ENCODE measurements around the gene PLXNA4.

PLXNA4 gene

GRCh38 chr7:132436121-132436520 is 140.1 kb downstream of the PLXNA4 start:
- in situ Hi-C loops (cut with HindIII; ENCODE audit: low pct_unique_long_range_greater_than_20kb, low sequenced_read_pairs) = no loop called here
- no peak for TF ChIP-seq JUND (IDR thresholded peaks at IDR 0.05; ENCODE audit: low read depth)
- no peak for DNase-seq (ENCODE audit: low read depth in 1 of 2, low spot score in 1 of 2)

- TF ChIP-seq JUND (IDR thresholded peaks at IDR 0.05; ENCODE audit: low read depth) = no peak
- in situ Hi-C loops (cut with HindIII; ENCODE audit: low pct_unique_long_range_greater_than_20kb, low sequenced_read_pairs) = no loop called here
- DNase-seq (ENCODE audit: low read depth in 1 of 2, low spot score in 1 of 2) = no peak
Observed at GRCh38 chr7:132435016-132435990, 141.0 kb downstream of the PLXNA4 start.

GRCh38 chr7:132434041-132434440 is 142.2 kb downstream of the PLXNA4 start:
- no peak for TF ChIP-seq JUND (IDR thresholded peaks at IDR 0.05; ENCODE audit: low read depth)
- in situ Hi-C loops (cut with HindIII; ENCODE audit: low pct_unique_long_range_greater_than_20kb, low sequenced_read_pairs) = no loop called here
- no peak for DNase-seq (ENCODE audit: low read depth in 1 of 2, low spot score in 1 of 2)

GRCh38 chr7:132433301-132433700 is 143.0 kb downstream of the PLXNA4 start:
- in situ Hi-C loops (cut with HindIII; ENCODE audit: low pct_unique_long_range_greater_than_20kb, low sequenced_read_pairs) = no loop called here
- no peak for DNase-seq (ENCODE audit: low read depth in 1 of 2, low spot score in 1 of 2)
- no peak for TF ChIP-seq JUND (IDR thresholded peaks at IDR 0.05; ENCODE audit: low read depth)

GRCh38 chr7:132430861-132431822 is 145.1 kb downstream of the PLXNA4 start:
- TF ChIP-seq JUND (IDR thresholded peaks at IDR 0.05; ENCODE audit: low read depth) = no peak
- in situ Hi-C loops (cut with HindIII; ENCODE audit: low pct_unique_long_range_greater_than_20kb, low sequenced_read_pairs) = no loop called here
- DNase-seq (ENCODE audit: low read depth in 1 of 2, low spot score in 1 of 2) = no peak

GRCh38 chr7:132430041-132430855 is 146.0 kb downstream of the PLXNA4 start:
- TF ChIP-seq JUND (IDR thresholded peaks at IDR 0.05; ENCODE audit: low read depth) = no peak
- no peak for DNase-seq (ENCODE audit: low read depth in 1 of 2, low spot score in 1 of 2)
- in situ Hi-C loops (cut with HindIII; ENCODE audit: low pct_unique_long_range_greater_than_20kb, low sequenced_read_pairs) = no loop called here

GRCh38 chr7:132429181-132429580 is 147.1 kb downstream of the PLXNA4 start:
- no peak for DNase-seq (ENCODE audit: low read depth in 1 of 2, low spot score in 1 of 2)
- in situ Hi-C loops (cut with HindIII; ENCODE audit: low pct_unique_long_range_greater_than_20kb, low sequenced_read_pairs) = no loop called here
- TF ChIP-seq JUND (IDR thresholded peaks at IDR 0.05; ENCODE audit: low read depth) = no peak

- in situ Hi-C loops (cut with HindIII; ENCODE audit: low pct_unique_long_range_greater_than_20kb, low sequenced_read_pairs) = no loop called here
- DNase-seq (ENCODE audit: low read depth in 1 of 2, low spot score in 1 of 2) = no peak
- TF ChIP-seq JUND (IDR thresholded peaks at IDR 0.05; ENCODE audit: low read depth) = no peak
Observed at GRCh38 chr7:132428247-132428919, 147.9 kb downstream of the PLXNA4 start.

GRCh38 chr7:132425942-132426341 is 150.3 kb downstream of the PLXNA4 start:
- DNase-seq (ENCODE audit: low read depth in 1 of 2, low spot score in 1 of 2) = no peak
- TF ChIP-seq JUND (IDR thresholded peaks at IDR 0.05; ENCODE audit: low read depth) = no peak
- in situ Hi-C loops (cut with HindIII; ENCODE audit: low pct_unique_long_range_greater_than_20kb, low sequenced_read_pairs) = no loop called here

GRCh38 chr7:132424821-132425724 is 151.2 kb downstream of the PLXNA4 start:
- TF ChIP-seq JUND (IDR thresholded peaks at IDR 0.05; ENCODE audit: low read depth) = no peak
- in situ Hi-C loops (cut with HindIII; ENCODE audit: low pct_unique_long_range_greater_than_20kb, low sequenced_read_pairs) = no loop called here
- no peak for DNase-seq (ENCODE audit: low read depth in 1 of 2, low spot score in 1 of 2)

GRCh38 chr7:132424277-132424676 is 152.0 kb downstream of the PLXNA4 start:
- no peak for TF ChIP-seq JUND (IDR thresholded peaks at IDR 0.05; ENCODE audit: low read depth)
- DNase-seq (ENCODE audit: low read depth in 1 of 2, low spot score in 1 of 2) = no peak
- in situ Hi-C loops (cut with HindIII; ENCODE audit: low pct_unique_long_range_greater_than_20kb, low sequenced_read_pairs) = no loop called here
